H1 (cell line): Measurements from ENCODE around the gene RHOH. TPM values are rescaled to one million over a fixed set of nuclear protein-coding genes. Genes with fewer than 3 reads are reported as not detected.

Source experiments
- CTCF ChIA-PET: fragments of 300-600 bp; sonication (Branson Sonifier 250); formaldehyde crosslinking; loops from one replicate; lab custom pipeline; 2021; ENCODE audit not compliant: partially characterized antibody; lab: Charles Lee
- POLR2A ChIA-PET: fragments of 300-600 bp; sonication (Branson Sonifier 250); formaldehyde crosslinking; loops from one replicate; lab custom pipeline; 2021; ENCODE audit warnings: inconsistent platforms; ENCODE audit not compliant: partially characterized antibody; lab: Charles Lee
- DNase-seq, 2 experiments: peaks; one replicate each; pipeline versions ENCODE4 v3.0.0 to v3.0.0-alpha.2; 2010 to 2022; ENCODE audit warnings: low spot score in 2 of 2, low read depth in 1 of 2, mixed read lengths in 1 of 2
- FAIRE-seq: peaks from 2 replicates; lab custom pipeline; 2011; peaks lifted over from hg19 to GRCh38; lab: Jason Lieb, UNC
- H2AFZ ChIP-seq: 2 replicates; pipeline ENCODE4 v1.8.1; 2012; ENCODE audit warnings: low read length, inconsistent platforms
- H2AK5ac ChIP-seq: 2 replicates; pipeline ENCODE4 v1.6.1; 2013; ENCODE audit warnings: low read depth, low read length
- H2BK120ac ChIP-seq: replicated peaks from 2 replicates; pipeline ENCODE3; 2013; ENCODE audit warnings: low read depth, low read length, inconsistent platforms
- H2BK12ac ChIP-seq: 2 replicates; pipeline ENCODE4 v1.6.1; 2013; ENCODE audit warnings: low read depth, low read length
- H2BK15ac ChIP-seq: 2 replicates; pipeline ENCODE4 v1.6.1; 2013; ENCODE audit warnings: low read length
- H2BK20ac ChIP-seq: 2 replicates; pipeline ENCODE4 v1.6.1; 2013; ENCODE audit warnings: low read length
- H2BK5ac ChIP-seq: 2 replicates; pipeline ENCODE4 v1.6.1; 2013; ENCODE audit warnings: low read depth, low read length
- H3K14ac ChIP-seq: 2 replicates; pipeline ENCODE4 v1.6.1; 2013; ENCODE audit warnings: inconsistent platforms; ENCODE audit not compliant: insufficient read length
- H3K18ac ChIP-seq: 2 replicates; pipeline ENCODE4 v1.6.1; 2013; ENCODE audit warnings: low read length; ENCODE audit errors: extremely low read depth
- H3K23ac ChIP-seq: 2 replicates; pipeline ENCODE4 v1.6.1; 2013; ENCODE audit warnings: inconsistent platforms; ENCODE audit not compliant: insufficient read length
- H3K23me2 ChIP-seq: 2 replicates; pipeline ENCODE4 v1.6.1; 2013; ENCODE audit warnings: low read depth, low read length
- H3K27ac ChIP-seq: 2 replicates; pipeline ENCODE4 v1.6.1; 2011; ENCODE audit warnings: low read depth, low read length, inconsistent platforms
- H3K27me3 ChIP-seq, 4 experiments: replicated peaks in 1 of 4; 1 replicate in 1 of 4; 2 replicates in 3 of 4; pipeline versions ENCODE4 v1.6.1 to v1.8.1; 2011 to 2013; ENCODE audit warnings: low read length in 3 of 4, mild to moderate bottlenecking in 3 of 4, inconsistent platforms in 2 of 4, mixed read lengths in 2 of 4, moderate library complexity in 1 of 4; ENCODE audit not compliant: control insufficient read depth in 3 of 4, insufficient read depth in 3 of 4; ENCODE audit errors: extremely low read depth in 1 of 4
- H3K36me3 ChIP-seq, 4 experiments: 2 replicates each; pipeline versions ENCODE4 v1.6.1 to v1.8.1; 2011 to 2013; ENCODE audit warnings: mild to moderate bottlenecking in 4 of 4, low read length in 3 of 4, moderate library complexity in 2 of 4, control low read depth in 1 of 4, inconsistent platforms in 1 of 4; ENCODE audit not compliant: insufficient read depth in 4 of 4, control insufficient read depth in 2 of 4
- H3K4ac ChIP-seq: replicated peaks from 2 replicates; pipeline ENCODE3; 2013; ENCODE audit warnings: low read length, low read depth, mixed read lengths, inconsistent platforms; ENCODE audit not compliant: insufficient read length
- H3K4me1 ChIP-seq, 4 experiments: replicated peaks in 1 of 4; 1 replicate in 1 of 4; 2 replicates in 3 of 4; pipeline versions ENCODE4 v1.6.1 to v1.8.1; 2011 to 2013; ENCODE audit warnings: low read length in 3 of 4, inconsistent platforms in 2 of 4, mixed read lengths in 1 of 4; ENCODE audit not compliant: insufficient read depth in 4 of 4, control insufficient read depth in 3 of 4
- H3K4me2 ChIP-seq, 2 experiments: 2 replicates each; pipeline versions ENCODE4 v1.6.1 to v1.8.1; 2011 to 2013; ENCODE audit warnings: low read depth in 2 of 2, low read length in 2 of 2, control low read depth in 1 of 2, inconsistent platforms in 1 of 2, mild to moderate bottlenecking in 1 of 2; ENCODE audit not compliant: insufficient read depth in 1 of 2
- H3K4me3 ChIP-seq, 4 experiments: fragments of 200-600, 300-600 bp in 1 of 4; sonication (generic), shearing (Covaris generic), sonication (Bioruptor Twin) in 1 of 4; 2 replicates each; pipeline versions ENCODE4 v1.5.1 to v1.8.1; 2011 to 2016; ENCODE audit warnings: low read length in 4 of 4, low read depth in 3 of 4, control low read depth in 2 of 4, inconsistent platforms in 2 of 4, mild to moderate bottlenecking in 2 of 4, mixed read lengths in 1 of 4, moderate library complexity in 1 of 4; ENCODE audit not compliant: insufficient read depth in 2 of 4; ENCODE audit errors: extremely low read depth in 1 of 4
- H3K56ac ChIP-seq: replicated peaks from 2 replicates; pipeline ENCODE3; 2013; ENCODE audit warnings: low read depth, mild to moderate bottlenecking, mixed read lengths, low read length, inconsistent platforms; ENCODE audit not compliant: insufficient read length
- H3K79me1 ChIP-seq: 2 replicates; pipeline ENCODE4 v1.6.1; 2013; ENCODE audit warnings: low read depth, low read length, control low read depth
- H3K79me2 ChIP-seq, 2 experiments: 2 replicates each; pipeline versions ENCODE4 v1.6.1 to v1.8.1; 2012 to 2013; ENCODE audit warnings: low read length in 2 of 2, mild to moderate bottlenecking in 2 of 2, inconsistent platforms in 1 of 2; ENCODE audit not compliant: insufficient read depth in 2 of 2, control insufficient read depth in 1 of 2
- H3K9ac ChIP-seq, 4 experiments: replicated peaks in 1 of 4; 1 replicate in 1 of 4; 2 replicates in 3 of 4; pipeline versions ENCODE4 v1.6.1 to v1.8.1; 2011 to 2013; ENCODE audit warnings: low read depth in 3 of 4, low read length in 3 of 4, control low read depth in 2 of 4, mild to moderate bottlenecking in 2 of 4, moderate library complexity in 2 of 4, inconsistent platforms in 1 of 4; ENCODE audit errors: extremely low read depth in 1 of 4
- H3K9me3 ChIP-seq, 2 experiments: 2 replicates each; pipeline versions ENCODE4 v1.6.1 to v1.8.1; 2012 to 2013; ENCODE audit warnings: mild to moderate bottlenecking in 2 of 2, moderate library complexity in 2 of 2, control low read depth in 1 of 2, inconsistent platforms in 1 of 2, low read depth in 1 of 2, low read length in 1 of 2, mixed read lengths in 1 of 2; ENCODE audit not compliant: insufficient read depth in 2 of 2
- H4K20me1 ChIP-seq, 2 experiments: replicated peaks in 1 of 2; 2 replicates each; pipeline versions ENCODE3 to v1.8.1; 2011 to 2013; ENCODE audit warnings: inconsistent platforms in 2 of 2, low read length in 2 of 2, mild to moderate bottlenecking in 1 of 2; ENCODE audit not compliant: insufficient read depth in 2 of 2, control insufficient read depth in 1 of 2
- H4K5ac ChIP-seq: 2 replicates; pipeline ENCODE4 v1.6.1; 2013; ENCODE audit warnings: low read length, low read depth, mixed read lengths, inconsistent platforms; ENCODE audit not compliant: insufficient read length
- H4K8ac ChIP-seq: 2 replicates; pipeline ENCODE4 v1.8.0; 2013; ENCODE audit warnings: mild to moderate bottlenecking, moderate library complexity, low read length, inconsistent platforms; ENCODE audit not compliant: insufficient read depth; ENCODE audit errors: extremely low read depth
- H4K91ac ChIP-seq: replicated peaks from 2 replicates; pipeline ENCODE3; 2013; ENCODE audit warnings: low read length, mixed read lengths, inconsistent platforms; ENCODE audit not compliant: insufficient read length
- BCL11A ChIP-seq, 2 experiments: IDR thresholded peaks; one replicate each; pipeline ENCODE4 v1.6.1; 2011; ENCODE audit warnings: low read depth in 2 of 2, low read length in 2 of 2, mild to moderate bottlenecking in 2 of 2
- GTF2F1 ChIP-seq: IDR thresholded peaks from 2 replicates; pipeline ENCODE4 v1.6.1; 2012; ENCODE audit warnings: low read depth, low read length, improper control_type of control experiment, borderline replicate concordance
- HDAC2 ChIP-seq, 2 experiments: fragments of 300-600 bp in 1 of 2; sonication (generic) in 1 of 2; IDR thresholded peaks; 2 replicates each; pipeline ENCODE4 v1.6.1; 2011 to 2012; ENCODE audit warnings: low read depth in 2 of 2, low read length in 2 of 2, mild to moderate bottlenecking in 2 of 2, moderate library complexity in 2 of 2, borderline replicate concordance in 1 of 2, inconsistent platforms in 1 of 2
- KDM5A ChIP-seq: fragments of 200-600 bp; IDR thresholded peaks from 2 replicates; pipeline ENCODE4 v1.7.1; 2012; ENCODE audit warnings: mild to moderate bottlenecking, low read length, inconsistent platforms, mixed read lengths
- SAP30 ChIP-seq: fragments of 300-600 bp; sonication (generic); IDR thresholded peaks from 2 replicates; pipeline ENCODE4 v1.7.1; 2012; ENCODE audit warnings: low read length, moderate library complexity, mild to moderate bottlenecking, inconsistent platforms; ENCODE audit not compliant: insufficient read depth, insufficient replicate concordance
- SP4 ChIP-seq: IDR thresholded peaks from 2 replicates; pipeline ENCODE4 v1.6.1; 2012; ENCODE audit warnings: low read length, inconsistent platforms
- TAF1 ChIP-seq: IDR thresholded peaks from 2 replicates; pipeline ENCODE4 v1.6.1; 2011; ENCODE audit warnings: mild to moderate bottlenecking, low read depth, low read length
- YY1 ChIP-seq: IDR thresholded peaks from 2 replicates; pipeline ENCODE4 v1.6.1; 2011; ENCODE audit warnings: low read depth, mild to moderate bottlenecking, low read length
- WGBS, 2 experiments: shearing (Covaris generic) in 1 of 2; methylation state at CpG; one replicate each; pipeline versions ENCODE4 v1.1.6 to v1.1.7; 2013 to 2015; ENCODE audit warnings: low lambda C conversion rate in 2 of 2, mixed read lengths in 2 of 2, inconsistent platforms in 1 of 2, low coverage in 1 of 2, missing lambda C conversion rate in 1 of 2; ENCODE audit not compliant: insufficient replicate concordance in 2 of 2, insufficient coverage in 1 of 2, insufficient read length in 1 of 2; ENCODE audit errors: extremely low coverage in 1 of 2, missing lambda C conversion rate in 1 of 2; 5-methylcytosine and 5-hydroxymethylcytosine counted together
- polyA plus RNA-seq, 7 experiments: library from polyadenylated mRNA; depleted of rRNA in 3 of 7; stranded (reverse) in 5 of 7; unstranded in 2 of 7; fragments of >200 nt in 5 of 7; fragments of 200-250 nt in 2 of 7; gene quantifications; 1 replicate in 5 of 7; 2 replicates in 1 of 7; 4 replicates in 1 of 7; pipeline versions ENCODE4 v1.2.1 to v1.2.3, GENCODE V29; 2011 to 2013; ENCODE audit warnings: missing spikeins in 2 of 7, mixed read lengths in 2 of 7
- total RNA-seq: library from RNA; stranded (reverse); fragmentation: NEBNext Ultra II Directional; extraction: Animal tissue kit (Norgen Biotek cat#: 25700); gene quantifications from 2 replicates; pipeline ENCODE4 v1.2.1, GENCODE V29; 2021

RHOH gene
- total and polyA plus RNA-seq, 2 of the 8 experiments (the other 6 are each of a cell fraction or from before 2014, with no cell fraction given): 5.9 to 6.9 TPM

GRCh38 chr4:40190880-40191815, 5.7 kb upstream of the RHOH start:
- CTCF ChIA-PET: interaction anchor here (0.6 to 1.7 kb wide), 9 partner anchors 20 to 600 kb away, joined by 3 to 4 read pairs (median 3); no protein-coding TSS in a partner anchor
- Histone ChIP-seq H4K5ac (no peak overlapping the region), H2AFZ (peak overlapping the region; percentile 81), H3K4me2 (peak overlapping the region in 1 of 2 experiments; percentile 21; a peak in 1 of 4 replicates), H3K9me3 (no peaks in the 10 kb centered on the region), H2BK120ac (peak overlapping the region; percentile 36), H4K8ac (no peak overlapping the region), H2BK20ac (no peak overlapping the region), H3K14ac (no peak overlapping the region), H3K23ac (no peak overlapping the region), H3K4me1 (peaks cover 4 to 17% (median 13%) of the 10 kb centered on the region in 4 experiments), H2BK12ac (no peak overlapping the region), H3K9ac (no peak overlapping the region; a peak in 1 of 7 replicates), H2BK5ac (no peak overlapping the region), H4K91ac (no peak overlapping the region), H3K56ac (no peak overlapping the region), H4K20me1 (no peaks in the 10 kb centered on the region), H3K4me3 (no peak overlapping the region), H3K27me3 (no peaks in the 10 kb centered on the region), H2AK5ac (no peak overlapping the region), H3K36me3 (no peaks in the 10 kb centered on the region), H3K79me1 (no peaks in the 10 kb centered on the region), H3K4ac (no peak overlapping the region), H3K79me2 (no peaks in the 10 kb centered on the region), H3K27ac (no peak overlapping the region), H2BK15ac (no peak overlapping the region), H3K23me2 (no peaks in the 10 kb centered on the region), H3K18ac (no peak overlapping the region)
- WGBS, 2 experiments: 79% methylated on average over 14 of the region's 14 CpGs; no CpG with 5 or more reads in 1 of the 2 experiments
- DNase-seq (peak in 1 of 2 experiments; percentile 42), FAIRE-seq (no peak)
- TF ChIP-seq GTF2F1: no peak
- no peak for TF ChIP-seq TAF1
- TF ChIP-seq YY1: no peak
- no peak for TF ChIP-seq BCL11A (IDR thresholded peaks at IDR 0.05; ENCODE audit: low read depth in 2 of 2, low read length in 2 of 2)
- TF ChIP-seq SAP30: no peak
- no peak for TF ChIP-seq KDM5A
- TF ChIP-seq SP4: no peak
- no peak for TF ChIP-seq HDAC2 (IDR thresholded peaks at IDR 0.05; ENCODE audit: borderline replicate concordance in 1 of 2, low read depth in 2 of 2, low read length in 2 of 2)
- POLR2A ChIA-PET: interaction anchor here (1.5 kb wide), 1 partner anchor 135 kb away, joined by 5 read pairs; the partner anchor contains the start of gene N4BP2
